PC-3 (cell line): ENCODE results near the gene KDM4B.

Source experiments
- CTCF ChIP-seq: fragments of 300-600 bp; sonication (generic); conservative IDR thresholded peaks from 2 replicates; pipeline ENCODE4 v1.5.1; 2017; ENCODE audit warnings: antibody characterized with exemption, low read depth, mild to moderate bottlenecking, low read length
- EZH2 ChIP-seq: fragments of 300-600 bp; sonication (generic); IDR thresholded peaks from one replicate; pipeline ENCODE4 v1.6.1; 2017; ENCODE audit warnings: antibody characterized with exemption, mild to moderate bottlenecking, low read length; ENCODE audit not compliant: unreplicated experiment
- EZH2phosphoT487 ChIP-seq: fragments of 300-600 bp; sonication (generic); IDR thresholded peaks from 2 replicates; pipeline ENCODE4 v1.6.1; 2018; ENCODE audit warnings: mild to moderate bottlenecking, antibody characterized with exemption, low read length, borderline replicate concordance

- TF ChIP-seq EZH2 (no peak), CTCF (no peak), EZH2phosphoT487 (no peak)
These were observed 134.3 kb downstream of the KDM4B start for GRCh38 chr19:5103061-5103701.
